AG20443 (cell line): ENCODE results near the gene GIMAP8.

Experiments
- DNase-seq: peaks from one replicate; pipeline ENCODE4 v3.0.0; 2012; ENCODE audit warnings: low spot score, mixed read lengths

The GIMAP8 gene

GRCh38 chr7:150411606-150412005 lies 38.8 kb upstream of the GIMAP8 start:
- no peak for DNase-seq

GRCh38 chr7:150412016-150412415 lies 38.4 kb upstream of the GIMAP8 start:
- no peak for DNase-seq

GRCh38 chr7:150412518-150413488 lies 37.6 kb upstream of the GIMAP8 start:
- no peak for DNase-seq

GRCh38 chr7:150413640-150414081 lies 36.8 kb upstream of the GIMAP8 start:
- DNase-seq, result no peak

GRCh38 chr7:150415161-150416153 lies 35.0 kb upstream of the GIMAP8 start:
- peak; percentile 5 for DNase-seq

- DNase-seq, result peak; percentile 1
Measured at GRCh38 chr7:150417239-150417638, 33.2 kb upstream of the GIMAP8 start.

- peak; percentile 7 for DNase-seq
Measured at GRCh38 chr7:150417863-150418262, 32.6 kb upstream of the GIMAP8 start.

- no peak for DNase-seq
Measured at GRCh38 chr7:150420242-150420641, 30.2 kb upstream of the GIMAP8 start.

- DNase-seq, result peak; percentile 88
Measured at GRCh38 chr7:150420987-150421674, 29.3 kb upstream of the GIMAP8 start.

GRCh38 chr7:150421831-150422230 lies 28.6 kb upstream of the GIMAP8 start:
- no peak for DNase-seq

- no peak for DNase-seq
Measured at GRCh38 chr7:150425670-150426069, 24.8 kb upstream of the GIMAP8 start.

- peak; percentile 89 for DNase-seq
Measured at GRCh38 chr7:150428671-150429451, 21.6 kb upstream of the GIMAP8 start.

- DNase-seq, result no peak
Measured at GRCh38 chr7:150429699-150430098, 20.7 kb upstream of the GIMAP8 start.

GRCh38 chr7:150430465-150431085 lies 19.9 kb upstream of the GIMAP8 start:
- DNase-seq, result no peak

- DNase-seq, result no peak
Measured at GRCh38 chr7:150431839-150432658, 18.4 kb upstream of the GIMAP8 start.

GRCh38 chr7:150432915-150433892 lies 17.2 kb upstream of the GIMAP8 start:
- DNase-seq, result no peak

GRCh38 chr7:150434240-150434639 lies 16.2 kb upstream of the GIMAP8 start:
- DNase-seq, result no peak

- no peak for DNase-seq
Measured at GRCh38 chr7:150435047-150435389, 15.4 kb upstream of the GIMAP8 start.
